ENCODE results near the gene CSMD2. TPM values are rescaled to one million over a fixed set of nuclear protein-coding genes. Genes with fewer than 3 reads are reported as not detected.
A peak's percentile ranks its signal among the peaks of the same experiment; 100 is the strongest.

Gene CSMD2
- polyA plus RNA-seq, 1 of the 3 experiments (the other 2 are of a cell fraction) = not detected

DNA sequence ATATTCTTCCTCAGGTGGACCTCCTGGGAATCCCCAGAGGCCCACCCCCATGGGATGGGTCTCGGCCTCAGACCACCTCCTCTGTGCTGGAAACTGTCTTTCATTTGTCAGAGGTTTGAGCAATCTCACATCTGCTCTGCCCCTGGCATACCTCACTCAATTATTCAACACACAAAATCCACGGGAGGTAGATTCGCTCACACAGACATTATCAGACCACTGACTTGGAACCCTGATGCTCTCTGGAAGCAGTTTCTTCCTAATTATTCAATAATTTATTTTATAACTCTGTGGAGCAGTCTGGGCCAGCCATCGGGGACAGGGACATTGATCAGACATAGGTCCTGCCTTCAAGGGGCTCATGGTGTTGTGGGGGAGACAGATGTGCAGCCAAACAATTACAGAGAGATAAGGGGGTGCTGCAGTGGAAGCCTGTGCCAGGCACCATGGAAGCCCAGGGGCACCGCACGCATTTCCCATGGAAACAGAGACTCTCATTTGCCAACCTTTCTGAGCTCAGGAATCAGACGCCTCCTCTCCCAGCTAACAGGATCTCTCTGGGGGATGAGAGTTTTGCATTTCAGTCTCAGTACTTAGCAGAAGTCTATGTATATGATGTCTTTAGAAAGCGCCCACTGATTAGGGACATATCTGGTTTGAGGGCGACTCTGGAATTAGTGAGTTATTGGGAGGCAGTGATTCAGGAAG lies 204.7 kb downstream of the CSMD2 start:
- ChIA-PET POLR2A (no interaction called here), CTCF (no interaction called here)
- Histone ChIP-seq H3K9me2 (no peaks in the 10 kb centered on the region), H2AFZ (ENCODE audit: low read depth) (no peak overlapping the region), H3K27me3 (ENCODE audit: insufficient read depth) (no peaks in the 10 kb centered on the region), H3K9ac (no peak overlapping the region), H3K4me2 (no peak overlapping the region), H3K36me3 (replicated peaks in 1 of 2; ENCODE audit: control insufficient read depth in 1 of 2, insufficient read depth in 2 of 2, low read length in 1 of 2) (no peaks in the 10 kb centered on the region), H3K27ac (ENCODE audit: low read depth in 2 of 2, low read length in 1 of 2) (no peak overlapping the region; a peak in 1 of 4 replicates), H3K4me1 (ENCODE audit: control insufficient read depth in 1 of 2, insufficient read depth in 2 of 2, low read depth in 1 of 2, low read length in 1 of 2) (peaks cover 0 to 9% of the 10 kb centered on the region in 2 experiments; a peak in 1 of 4 replicates), H3K9me3 (no peaks in the 10 kb centered on the region), H3F3A (replicated peaks; ENCODE audit: insufficient read depth) (no peaks in the 10 kb centered on the region), H3K79me2 (ENCODE audit: insufficient read depth) (no peaks in the 10 kb centered on the region), H3K4me3 (ENCODE audit: low read depth in 2 of 2, low read length in 1 of 2) (no peak overlapping the region), H4K20me1 (ENCODE audit: insufficient read depth) (no peaks in the 10 kb centered on the region)
- peak; percentile 34 for DNase-seq
- no peak for TF ChIP-seq SMC3 (IDR thresholded peaks at IDR 0.05; ENCODE audit: low read depth, low read length)
- TF ChIP-seq, protein P1, sequence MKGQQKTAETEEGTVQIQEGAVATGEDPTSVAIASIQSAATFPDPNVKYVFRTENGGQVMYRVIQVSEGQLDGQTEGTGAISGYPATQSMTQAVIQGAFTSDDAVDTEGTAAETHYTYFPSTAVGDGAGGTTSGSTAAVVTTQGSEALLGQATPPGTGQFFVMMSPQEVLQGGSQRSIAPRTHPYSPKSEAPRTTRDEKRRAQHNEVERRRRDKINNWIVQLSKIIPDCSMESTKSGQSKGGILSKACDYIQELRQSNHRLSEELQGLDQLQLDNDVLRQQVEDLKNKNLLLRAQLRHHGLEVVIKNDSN (IDR thresholded peaks at IDR 0.05; ENCODE audit: borderline replicate concordance, low read depth) = no peak
- TF ChIP-seq EZH2phosphoT487 (IDR thresholded peaks at IDR 0.05; ENCODE audit: borderline replicate concordance, low read depth) = no peak
- no peak for TF ChIP-seq JUND (IDR thresholded peaks at IDR 0.05)
- no peak for TF ChIP-seq EP300 (IDR thresholded peaks at IDR 0.05; ENCODE audit: borderline replicate concordance in 1 of 2, low read depth in 1 of 2, low read length in 1 of 2)
- no peak for TF ChIP-seq MAX (IDR thresholded peaks at IDR 0.05; ENCODE audit: low read depth)
- TF ChIP-seq POLR2AphosphoS5 (IDR thresholded peaks at IDR 0.05; ENCODE audit: low read depth, low read length) = no peak
- WGBS (ENCODE audit: low lambda C conversion rate) = 40% methylated on average over 9 of the region's 9 CpGs

GRCh38 chr1:33957854-33958253 lies 207.2 kb downstream of the CSMD2 start:
- peaks cover 0 to 9% of the 10 kb centered on the region in 2 experiments; a peak in 1 of 4 replicates for H3K4me1 ChIP-seq (ENCODE audit: control insufficient read depth in 1 of 2, insufficient read depth in 2 of 2, low read depth in 1 of 2, low read length in 1 of 2)
- H3K9me2 ChIP-seq = no peaks in the 10 kb centered on the region
- H3K79me2 ChIP-seq (ENCODE audit: insufficient read depth) = no peaks in the 10 kb centered on the region
- H4K20me1 ChIP-seq (ENCODE audit: insufficient read depth) = no peaks in the 10 kb centered on the region
- H3F3A ChIP-seq (replicated peaks; ENCODE audit: insufficient read depth) = no peaks in the 10 kb centered on the region
- no peak overlapping the region for H2AFZ ChIP-seq (ENCODE audit: low read depth)
- ChIA-PET POLR2A (no interaction called here), CTCF (no interaction called here)
- no peak overlapping the region for H3K4me2 ChIP-seq
- TF ChIP-seq FOSL2 (IDR thresholded peaks at IDR 0.05; ENCODE audit: borderline replicate concordance, low read depth) (no peak), TCF12 (IDR thresholded peaks at IDR 0.05) (no peak), RXRA (IDR thresholded peaks at IDR 0.05; ENCODE audit: borderline replicate concordance, low read depth) (no peak)
- no peak overlapping the region for H3K4me3 ChIP-seq (ENCODE audit: low read depth in 2 of 2, low read length in 1 of 2)
- DNase-seq = no peak
- H3K27ac ChIP-seq (ENCODE audit: low read depth in 2 of 2, low read length in 1 of 2) = no peak overlapping the region
- no peaks in the 10 kb centered on the region for H3K36me3 ChIP-seq (replicated peaks in 1 of 2; ENCODE audit: control insufficient read depth in 1 of 2, insufficient read depth in 2 of 2, low read length in 1 of 2)
- WGBS (ENCODE audit: low lambda C conversion rate) = 62% methylated on average over 6 of the region's 6 CpGs
- no peaks in the 10 kb centered on the region for H3K9me3 ChIP-seq
- H3K27me3 ChIP-seq (ENCODE audit: insufficient read depth) = no peaks in the 10 kb centered on the region
- no peak overlapping the region for H3K9ac ChIP-seq

DNA sequence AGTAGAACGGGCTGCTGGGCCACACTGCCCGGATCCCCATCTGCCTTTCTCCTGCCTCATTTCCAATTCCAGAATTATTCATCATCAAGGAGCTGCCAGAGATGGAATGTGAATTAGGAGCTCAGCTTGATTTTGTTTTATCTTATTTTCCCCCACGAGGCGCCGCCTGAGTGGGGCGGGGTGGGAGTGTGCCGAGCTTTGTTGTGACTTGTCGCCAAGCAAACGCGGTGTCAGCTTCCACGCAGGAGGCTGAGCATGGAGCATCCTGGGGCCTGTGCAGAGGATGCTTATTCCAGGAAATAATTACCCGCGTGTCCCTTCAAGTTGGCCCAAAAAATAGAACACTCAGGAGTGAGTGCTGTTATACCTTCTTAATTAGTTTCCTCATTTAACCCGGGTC lies 209.9 kb downstream of the CSMD2 start:
- Histone ChIP-seq H3K4me3 (ENCODE audit: low read depth in 2 of 2, low read length in 1 of 2) (no peak overlapping the region), H3K27me3 (ENCODE audit: insufficient read depth) (no peaks in the 10 kb centered on the region), H3K4me2 (no peak overlapping the region), H3K9me3 (no peaks in the 10 kb centered on the region), H3K9me2 (no peaks in the 10 kb centered on the region), H3K9ac (no peak overlapping the region), H2AFZ (ENCODE audit: low read depth) (no peak overlapping the region), H3K4me1 (ENCODE audit: control insufficient read depth in 1 of 2, insufficient read depth in 2 of 2, low read depth in 1 of 2, low read length in 1 of 2) (peaks cover 0 to 2% of the 10 kb centered on the region in 2 experiments; a peak in 1 of 4 replicates), H3K79me2 (ENCODE audit: insufficient read depth) (no peaks in the 10 kb centered on the region), H3F3A (replicated peaks; ENCODE audit: insufficient read depth) (no peaks in the 10 kb centered on the region), H3K36me3 (replicated peaks in 1 of 2; ENCODE audit: control insufficient read depth in 1 of 2, insufficient read depth in 2 of 2, low read length in 1 of 2) (no peaks in the 10 kb centered on the region), H3K27ac (ENCODE audit: low read depth in 2 of 2, low read length in 1 of 2) (no peak overlapping the region), H4K20me1 (ENCODE audit: insufficient read depth) (no peaks in the 10 kb centered on the region)
- 70% methylated on average over 14 of the region's 14 CpGs for WGBS (ENCODE audit: low lambda C conversion rate)
- no peak for DNase-seq
- ChIA-PET CTCF (no interaction called here), POLR2A (no interaction called here)
- TF ChIP-seq, protein P2, sequence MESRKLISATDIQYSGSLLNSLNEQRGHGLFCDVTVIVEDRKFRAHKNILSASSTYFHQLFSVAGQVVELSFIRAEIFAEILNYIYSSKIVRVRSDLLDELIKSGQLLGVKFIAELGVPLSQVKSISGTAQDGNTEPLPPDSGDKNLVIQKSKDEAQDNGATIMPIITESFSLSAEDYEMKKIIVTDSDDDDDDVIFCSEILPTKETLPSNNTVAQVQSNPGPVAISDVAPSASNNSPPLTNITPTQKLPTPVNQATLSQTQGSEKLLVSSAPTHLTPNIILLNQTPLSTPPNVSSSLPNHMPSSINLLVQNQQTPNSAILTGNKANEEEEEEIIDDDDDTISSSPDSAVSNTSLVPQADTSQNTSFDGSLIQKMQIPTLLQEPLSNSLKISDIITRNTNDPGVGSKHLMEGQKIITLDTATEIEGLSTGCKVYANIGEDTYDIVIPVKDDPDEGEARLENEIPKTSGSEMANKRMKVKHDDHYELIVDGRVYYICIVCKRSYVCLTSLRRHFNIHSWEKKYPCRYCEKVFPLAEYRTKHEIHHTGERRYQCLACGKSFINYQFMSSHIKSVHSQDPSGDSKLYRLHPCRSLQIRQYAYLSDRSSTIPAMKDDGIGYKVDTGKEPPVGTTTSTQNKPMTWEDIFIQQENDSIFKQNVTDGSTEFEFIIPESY (IDR thresholded peaks at IDR 0.05; ENCODE audit: borderline replicate concordance, low read depth) = no peak
- TF ChIP-seq MEF2A (IDR thresholded peaks at IDR 0.05; ENCODE audit: borderline replicate concordance, low read depth) (no peak), GABPA (IDR thresholded peaks at IDR 0.05; ENCODE audit: low read depth) (no peak), IRF3 (IDR thresholded peaks at IDR 0.05; ENCODE audit: low read depth, low read length) (no peak), GATA2 (CRISPR knock-in tag; IDR thresholded peaks at IDR 0.05) (no peak), FOXM1 (IDR thresholded peaks at IDR 0.05; ENCODE audit: low read depth) (no peak), TAF1 (IDR thresholded peaks at IDR 0.05; ENCODE audit: borderline replicate concordance, low read depth, low read length) (no peak), RXRA (IDR thresholded peaks at IDR 0.05; ENCODE audit: borderline replicate concordance, low read depth) (no peak), EP300 (IDR thresholded peaks at IDR 0.05; ENCODE audit: borderline replicate concordance in 1 of 2, low read depth in 1 of 2, low read length in 1 of 2) (no peak)
